A673 (cell line): ENCODE data around the gene RAB23.
A peak's percentile ranks its signal among the peaks of the same experiment; 100 is the strongest.

Experiments
- CTCF ChIP-seq: fragments of 300-800, 200-600 bp; sonication (generic); conservative IDR thresholded peaks from 2 replicates; pipeline ENCODE4 v1.5.1; 2017; ENCODE audit warnings: low read depth, mild to moderate bottlenecking, antibody characterized with exemption, low read length, moderate library complexity, mixed read lengths
- EZH2 ChIP-seq: fragments of 200-600 bp; sonication (generic); IDR thresholded peaks from 2 replicates; pipeline ENCODE4 v1.6.1; 2017; ENCODE audit warnings: borderline replicate concordance, low read depth, mild to moderate bottlenecking, mixed read lengths, antibody characterized with exemption, low read length; ENCODE audit not compliant: poor library complexity, severe bottlenecking

GRCh38 chr6:57190140-57190539 is 32.0 kb downstream of the RAB23 start:
- no peak for TF ChIP-seq EZH2
- peak; percentile 51 for TF ChIP-seq CTCF
